IPS-NIHi11 (cell line): ENCODE measurements around the gene PALLD.
"Not testable (repeated sequence)": the region's sequence is repeated elsewhere in the genome, so short reads cannot be mapped to it uniquely, and the experiment has no call there.

Experiments used
- DNase-seq: peaks from one replicate; pipeline ENCODE4 v3.0.0; 2012; ENCODE audit warnings: mixed read lengths, low spot score

PALLD gene

DNA sequence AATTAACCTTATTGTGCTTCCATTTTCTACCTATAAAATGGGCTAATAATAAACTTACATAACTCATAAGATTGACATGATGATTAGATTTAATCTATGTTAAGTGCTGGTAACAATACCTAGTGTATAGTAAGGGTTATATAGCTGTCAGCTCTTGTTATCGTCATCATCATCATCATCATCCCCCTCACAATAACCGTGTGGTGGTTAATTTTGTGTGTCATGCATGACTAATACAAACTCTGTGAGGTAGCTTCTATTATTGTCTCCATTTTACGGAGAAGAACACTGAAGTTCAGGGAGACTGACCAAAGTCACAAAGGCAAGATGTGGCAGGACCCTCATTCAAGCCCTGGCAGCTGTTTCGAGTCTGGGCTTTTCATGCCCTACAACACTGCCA is 211.3 kb downstream of the PALLD start:
- DNase-seq, result no peak

DNA sequence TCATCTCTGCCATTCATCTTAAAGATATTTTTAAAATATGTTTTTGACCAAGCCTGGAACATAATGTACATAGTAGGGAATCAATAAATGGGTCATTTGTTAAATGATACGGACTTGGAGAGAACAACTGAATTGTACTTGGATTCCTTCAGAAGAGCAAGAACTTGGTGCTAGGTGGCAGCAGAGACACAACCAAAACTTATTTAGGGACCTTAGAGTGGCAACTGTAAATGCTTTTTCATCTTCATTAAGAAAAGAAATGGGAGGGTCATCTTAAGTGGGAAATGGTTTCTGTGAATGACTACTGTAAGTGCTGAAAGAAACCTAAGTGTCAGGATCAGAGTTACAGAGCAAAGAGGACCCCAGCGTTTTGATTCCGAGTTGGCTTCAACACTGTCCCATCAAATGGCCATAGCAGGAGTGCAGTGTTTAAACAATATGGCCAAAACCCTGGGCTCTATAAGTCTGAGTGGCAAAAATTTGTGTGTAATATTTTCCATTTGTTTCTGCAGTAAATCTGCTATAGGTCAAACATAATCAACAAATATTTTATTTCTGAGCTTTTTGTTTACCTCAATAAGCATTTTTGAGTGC is 213.6 kb downstream of the PALLD start:
- DNase-seq, result peak; percentile 60

DNA sequence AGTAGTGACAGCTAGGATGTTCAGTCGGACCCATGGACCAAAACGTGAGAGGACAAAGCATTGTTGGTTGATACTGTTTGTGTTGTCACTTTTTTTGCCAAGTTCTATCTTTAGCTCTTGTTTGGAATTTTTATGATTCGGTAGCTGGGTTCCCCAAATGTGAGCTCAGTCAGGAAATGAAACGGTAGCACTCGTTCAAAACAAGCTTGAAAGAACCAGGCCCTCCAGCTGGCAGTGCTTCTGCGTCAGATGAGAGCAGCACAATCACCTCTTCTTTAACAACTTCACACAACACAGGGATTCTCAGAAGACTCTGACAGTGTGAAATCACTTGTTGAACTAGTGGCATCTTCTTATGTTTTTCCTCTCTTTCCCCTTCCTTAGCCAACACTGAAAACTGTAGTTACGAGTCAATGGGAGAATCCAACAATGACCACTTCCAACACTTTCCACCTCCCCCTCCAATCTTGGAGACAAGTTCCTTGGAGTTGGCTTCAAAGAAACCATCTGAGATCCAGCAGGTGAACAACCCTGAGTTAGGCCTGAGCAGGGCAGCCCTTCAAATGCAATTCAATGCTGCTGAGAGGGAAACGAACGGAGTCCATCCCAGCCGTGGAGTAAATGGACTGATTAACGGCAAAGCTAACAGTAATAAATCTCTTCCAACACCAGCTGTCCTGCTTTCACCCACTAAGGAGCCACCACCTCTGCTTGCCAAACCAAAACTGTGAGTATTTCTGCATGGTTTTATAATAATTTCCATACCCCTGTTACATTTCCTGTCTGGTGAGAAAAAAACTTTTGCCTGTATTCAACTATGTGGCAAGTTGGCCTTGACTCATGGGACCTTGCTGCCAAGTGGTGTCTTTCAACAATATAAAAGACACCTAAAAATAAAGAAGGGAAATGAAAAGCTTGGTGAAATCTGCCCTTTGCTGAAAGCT is 214.6 kb downstream of the PALLD start:
- no peak for DNase-seq

DNA sequence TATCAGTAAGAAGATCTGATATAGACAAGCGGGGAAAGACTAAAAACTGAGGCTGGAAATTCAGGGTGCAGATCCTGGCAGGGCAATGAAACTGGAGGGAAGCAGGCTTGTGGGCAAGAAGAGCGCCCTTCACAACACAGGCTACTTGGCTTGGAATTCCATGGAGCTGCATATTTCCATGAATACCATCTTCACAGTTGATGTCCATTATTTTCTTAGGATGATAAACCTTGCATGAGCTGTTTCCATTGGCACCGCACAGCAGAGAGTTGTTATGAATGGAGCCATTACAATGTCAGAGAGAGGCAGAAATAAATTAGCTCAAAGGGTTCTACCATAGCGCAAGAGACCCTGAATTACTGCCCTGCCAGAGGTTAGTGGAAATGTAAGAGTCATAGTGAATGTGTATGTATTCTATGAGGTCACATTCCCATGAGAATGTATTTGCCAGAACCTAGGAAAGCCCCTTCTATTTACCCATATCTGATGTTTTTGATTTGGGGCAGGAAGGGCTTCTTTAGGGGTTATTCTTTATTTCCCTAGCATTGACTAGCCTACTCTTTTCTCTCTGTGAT is 215.6 kb downstream of the PALLD start:
- DNase-seq, result no peak

DNA sequence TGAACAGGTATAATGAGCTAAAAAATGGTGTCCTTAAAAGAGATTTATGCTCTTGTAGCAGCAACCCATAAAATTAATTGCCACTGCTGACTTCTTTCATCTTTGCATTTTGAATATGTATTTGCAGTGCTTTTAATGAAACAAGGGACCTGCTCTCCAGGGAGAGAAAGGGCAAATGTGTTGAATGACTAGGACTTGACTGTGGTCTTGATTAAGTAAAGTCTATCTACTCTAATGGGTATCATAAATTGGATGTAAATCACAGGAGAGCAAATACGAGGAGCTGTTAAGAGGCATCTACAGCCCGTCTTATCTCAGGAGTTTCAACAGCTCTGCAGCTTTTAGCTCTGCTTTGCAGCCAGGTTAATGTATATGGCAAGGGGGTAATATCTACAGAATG is 216.4 kb downstream of the PALLD start:
- no peak for DNase-seq

DNA sequence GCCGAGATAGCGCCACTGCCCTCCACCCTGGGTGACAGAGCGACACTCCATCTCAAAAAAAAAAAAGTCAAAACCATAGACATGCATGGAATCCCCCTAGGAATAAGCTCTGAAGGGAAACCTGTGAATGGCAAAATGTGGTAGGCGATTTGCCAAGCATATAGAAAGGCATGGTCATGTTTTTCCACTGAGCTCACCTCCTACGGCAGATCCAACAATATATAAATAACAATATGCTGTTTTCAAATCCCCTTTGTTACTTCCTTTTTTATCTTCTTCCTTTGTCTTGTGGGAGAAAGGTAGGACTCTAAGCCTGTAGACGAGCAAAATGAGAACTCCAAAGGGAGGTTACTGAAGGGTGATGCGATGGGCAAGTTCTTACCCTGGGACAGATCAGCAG is 219.0 kb downstream of the PALLD start:
- no peak for DNase-seq

DNA sequence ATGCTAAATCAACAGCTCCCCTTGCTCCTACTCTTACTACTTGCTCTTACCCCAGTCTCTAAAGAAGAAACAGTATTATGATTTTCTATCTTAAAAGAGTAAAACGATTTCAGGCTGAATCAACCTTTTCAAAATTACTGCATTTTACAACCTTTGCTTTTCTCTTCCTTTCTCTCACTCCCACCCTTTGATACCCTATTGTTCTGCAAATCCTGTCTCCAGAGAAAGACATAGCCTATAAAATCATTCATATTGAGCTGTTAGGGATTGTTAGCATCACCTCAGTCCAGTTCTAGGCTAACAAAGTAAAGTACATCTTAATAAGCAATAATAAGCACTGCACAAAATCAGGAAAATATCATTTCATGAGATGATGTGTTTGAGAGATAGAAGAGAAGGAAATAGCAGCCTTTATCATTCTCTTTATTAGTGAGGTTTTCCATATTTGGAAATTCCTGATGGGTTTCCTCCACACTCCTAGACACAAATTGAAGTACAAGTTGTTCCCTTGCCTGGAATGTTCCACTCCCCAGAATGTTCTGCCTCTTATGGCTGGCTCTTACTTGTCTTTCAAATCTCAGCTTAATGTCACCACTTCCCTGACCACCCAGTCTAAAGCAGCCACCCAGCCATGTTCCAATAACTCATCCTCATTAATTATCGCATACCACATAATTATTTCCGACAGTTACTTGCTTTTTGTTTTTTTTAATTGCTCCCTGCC is 219.7 kb downstream of the PALLD start:
- DNase-seq, result no peak

DNA sequence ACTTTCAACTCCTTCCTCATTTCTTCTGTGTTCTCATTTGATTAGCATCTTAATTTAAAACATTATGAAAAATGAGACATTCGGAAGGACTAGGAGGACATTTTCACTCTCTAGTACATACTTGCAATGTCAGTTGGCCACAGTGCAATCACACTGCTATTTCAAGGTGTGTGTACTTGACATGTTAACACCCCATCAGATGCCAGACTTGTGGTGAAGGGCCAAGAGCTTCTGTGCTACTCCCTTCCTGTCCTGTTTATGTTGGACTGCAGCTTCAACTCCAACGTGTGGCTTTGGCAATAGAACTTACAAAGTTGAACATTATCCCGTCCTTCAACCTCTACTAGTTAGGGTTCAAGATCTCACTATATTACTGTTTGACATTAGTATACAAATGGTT is 221.0 kb downstream of the PALLD start:
- no peak for DNase-seq

DNA sequence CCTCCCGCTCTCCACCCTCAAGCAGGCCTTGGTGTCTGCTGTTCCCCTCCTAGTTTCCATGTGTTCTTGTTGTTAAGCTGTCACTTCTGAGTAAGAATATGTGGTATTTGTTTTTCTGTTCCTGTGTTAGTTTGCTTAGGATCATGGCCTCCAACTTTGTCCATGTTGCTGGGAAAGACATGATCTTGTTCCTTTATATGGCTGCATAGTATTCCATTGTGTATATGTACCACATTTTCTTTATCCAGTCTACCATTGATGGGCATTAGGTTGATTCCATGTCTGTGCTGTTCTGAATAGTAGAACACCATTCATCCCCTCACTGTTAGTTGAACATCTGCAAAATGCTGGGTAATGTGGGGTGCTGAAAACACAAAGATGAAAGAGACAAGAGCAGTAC is 222.9 kb downstream of the PALLD start:
- no peak for DNase-seq

DNA sequence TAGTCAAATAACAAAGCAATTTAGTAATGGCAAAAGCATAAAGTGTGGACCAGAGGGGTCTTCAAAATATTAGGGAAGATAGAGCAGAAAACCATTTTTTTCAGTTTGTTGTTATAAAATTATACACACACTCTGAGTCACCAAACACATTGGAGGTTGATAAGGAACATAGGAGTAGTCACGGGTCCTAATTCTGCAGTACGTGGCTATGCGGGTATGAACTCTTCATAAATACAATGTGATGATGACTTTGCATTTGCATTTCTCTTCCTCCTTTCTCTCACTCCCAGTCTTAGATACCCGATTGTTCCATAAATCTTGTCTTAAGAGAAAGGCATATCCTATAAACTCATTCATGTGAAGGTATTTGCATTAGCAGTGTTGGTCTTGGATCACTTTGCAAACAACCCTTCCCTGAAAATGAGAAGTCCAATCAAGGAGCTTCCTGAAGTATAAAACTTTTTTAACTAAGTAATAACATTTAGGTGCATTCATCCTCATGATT is 223.6 kb downstream of the PALLD start:
- no peak for DNase-seq

DNA sequence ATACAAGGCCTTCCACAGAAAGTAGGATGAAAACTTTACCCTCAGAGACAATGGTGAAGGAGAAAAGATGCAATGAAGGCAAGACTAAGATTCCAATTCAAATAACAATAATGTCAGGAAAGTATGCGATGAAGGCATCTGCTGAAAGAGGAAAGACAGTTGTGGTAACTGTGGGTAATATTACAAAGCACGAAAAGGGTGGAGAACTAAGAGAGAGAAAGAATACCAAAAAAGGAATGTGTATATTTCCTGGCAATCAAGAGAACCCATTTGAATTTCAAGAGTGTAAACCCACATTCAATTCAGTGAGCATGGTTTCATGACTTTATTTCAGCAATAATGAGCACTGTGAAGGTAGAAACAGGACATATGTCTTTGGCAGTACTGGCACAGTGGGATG is 225.5 kb downstream of the PALLD start:
- DNase-seq, result no peak

DNA sequence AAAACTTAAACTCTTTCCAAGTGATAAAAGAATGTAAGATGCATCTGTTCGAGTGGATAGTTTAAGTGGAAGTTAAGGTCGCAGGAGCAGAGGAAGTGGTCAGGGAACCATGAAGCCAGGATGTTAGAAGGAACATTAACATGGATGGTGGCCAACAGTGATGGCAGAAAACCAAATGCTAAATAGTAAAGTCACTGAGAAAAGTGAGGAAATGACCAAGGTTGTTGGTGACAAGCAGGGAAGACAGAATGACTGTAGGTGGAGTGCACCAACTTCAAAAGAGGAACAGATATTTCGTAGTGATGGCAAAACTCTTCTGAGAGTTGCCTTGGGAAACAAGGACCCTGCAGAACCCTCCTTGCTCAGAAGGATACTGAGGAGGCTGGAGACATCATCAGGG is 226.2 kb downstream of the PALLD start:
- no peak for DNase-seq

DNA sequence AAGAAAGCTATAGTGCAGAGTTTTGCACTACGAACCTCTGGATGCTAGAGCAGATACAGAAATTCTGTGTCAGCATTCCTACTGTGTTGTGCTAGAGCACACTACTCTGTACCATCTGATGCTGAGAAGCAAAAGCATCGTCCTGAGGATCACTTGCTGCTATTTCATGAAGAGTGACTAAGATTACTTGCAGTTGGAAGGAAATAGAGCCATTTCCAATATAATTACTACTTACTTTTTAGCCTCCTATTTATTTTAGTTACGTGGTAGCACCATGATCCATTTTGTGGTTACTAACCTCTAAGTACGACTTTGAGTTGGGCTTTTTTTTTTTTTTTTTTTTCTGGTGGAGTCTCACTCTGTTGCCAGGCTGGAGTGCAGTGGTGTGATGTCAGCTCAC is 226.7 kb downstream of the PALLD start:
- DNase-seq, result no peak

DNA sequence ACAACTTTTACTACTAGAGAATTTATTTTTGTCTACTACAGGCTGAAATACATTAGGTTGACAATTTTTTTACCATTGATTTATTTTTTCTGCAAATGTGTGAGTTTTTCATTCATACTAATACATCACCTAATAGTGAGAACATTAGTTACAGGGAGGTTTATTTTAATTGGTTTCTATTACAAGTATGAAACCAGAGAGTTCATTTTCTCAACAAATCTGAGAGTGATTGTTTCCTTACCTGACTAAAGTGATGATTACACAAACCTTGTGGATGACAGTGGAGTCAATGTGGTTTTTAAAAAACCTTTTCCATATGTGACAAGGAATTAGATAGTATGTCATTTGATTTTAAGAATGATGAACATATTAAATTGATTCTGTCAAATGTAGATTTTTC is 227.4 kb downstream of the PALLD start:
- no peak for DNase-seq

DNA sequence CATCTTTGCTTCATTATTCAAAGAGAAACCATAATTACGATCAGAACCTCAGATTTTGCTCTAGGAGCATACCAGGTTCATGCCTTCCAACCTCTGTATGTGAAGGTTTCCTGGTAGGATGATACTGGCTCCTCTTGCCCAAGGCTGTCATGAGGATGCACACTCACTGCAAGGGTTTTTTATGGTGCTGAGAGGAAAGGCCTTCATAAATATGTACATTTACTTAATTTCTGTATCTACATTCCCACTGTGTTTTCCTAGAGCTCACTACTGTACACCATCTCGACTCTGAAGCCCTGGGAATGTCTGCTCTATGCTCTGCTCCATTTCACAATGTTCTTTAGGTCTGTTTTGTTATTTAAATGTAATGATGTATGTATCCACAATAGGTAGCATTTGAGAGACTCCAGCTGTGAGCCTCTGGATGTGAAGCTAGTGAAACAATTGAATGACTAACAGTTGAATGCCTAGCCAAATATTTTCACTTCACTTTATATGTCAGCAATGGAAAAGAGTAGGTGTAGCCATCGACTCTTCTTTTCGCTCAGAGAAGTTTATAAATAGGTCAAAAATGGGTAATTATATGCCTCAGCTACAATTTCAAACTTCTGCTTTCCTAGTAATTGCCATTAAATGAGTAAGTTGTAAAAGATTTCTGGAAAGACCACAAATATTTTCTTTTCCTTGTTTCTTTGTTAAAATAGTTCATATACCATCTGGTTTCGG is 228.0 kb downstream of the PALLD start:
- DNase-seq, result peak; percentile 50

DNA sequence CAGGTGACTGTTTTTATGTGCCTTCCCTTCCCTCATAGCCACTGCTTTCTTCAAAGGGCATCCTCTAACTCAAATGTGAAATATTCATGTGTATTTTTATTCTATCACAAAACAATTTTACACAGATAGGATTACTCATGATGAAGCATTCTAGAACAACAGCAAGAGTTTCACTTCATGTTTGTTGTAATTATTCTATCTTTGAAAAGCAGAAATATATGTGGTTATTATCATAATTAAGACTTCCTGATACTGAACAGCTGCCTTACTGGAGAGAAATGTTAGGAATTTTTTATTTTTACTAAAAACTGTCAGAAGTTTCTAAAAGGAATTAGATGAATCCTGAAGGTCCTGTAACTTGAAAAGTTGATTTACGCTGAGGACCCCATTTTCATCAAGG is 229.1 kb downstream of the PALLD start:
- no peak for DNase-seq

DNA sequence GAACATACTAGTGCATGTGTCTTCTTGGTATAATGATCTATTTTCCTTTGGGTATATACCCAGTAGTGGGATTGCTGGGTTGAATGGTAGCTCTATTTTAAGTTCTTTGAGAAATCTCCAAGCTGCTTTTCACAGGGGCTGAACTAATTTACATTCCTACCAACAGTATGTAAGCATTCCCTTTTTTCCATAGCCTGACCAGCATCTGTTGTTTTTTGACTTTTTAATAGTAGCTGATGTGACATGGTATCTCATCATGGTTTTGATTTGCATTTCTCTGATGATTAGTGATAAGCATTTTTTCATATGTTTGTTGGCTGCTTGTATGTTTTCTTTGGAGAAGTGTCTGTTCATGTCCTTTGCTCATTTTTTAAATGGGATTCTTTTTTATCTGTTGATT is 230.3 kb downstream of the PALLD start:
- DNase-seq, result not testable (repeated sequence)

DNA sequence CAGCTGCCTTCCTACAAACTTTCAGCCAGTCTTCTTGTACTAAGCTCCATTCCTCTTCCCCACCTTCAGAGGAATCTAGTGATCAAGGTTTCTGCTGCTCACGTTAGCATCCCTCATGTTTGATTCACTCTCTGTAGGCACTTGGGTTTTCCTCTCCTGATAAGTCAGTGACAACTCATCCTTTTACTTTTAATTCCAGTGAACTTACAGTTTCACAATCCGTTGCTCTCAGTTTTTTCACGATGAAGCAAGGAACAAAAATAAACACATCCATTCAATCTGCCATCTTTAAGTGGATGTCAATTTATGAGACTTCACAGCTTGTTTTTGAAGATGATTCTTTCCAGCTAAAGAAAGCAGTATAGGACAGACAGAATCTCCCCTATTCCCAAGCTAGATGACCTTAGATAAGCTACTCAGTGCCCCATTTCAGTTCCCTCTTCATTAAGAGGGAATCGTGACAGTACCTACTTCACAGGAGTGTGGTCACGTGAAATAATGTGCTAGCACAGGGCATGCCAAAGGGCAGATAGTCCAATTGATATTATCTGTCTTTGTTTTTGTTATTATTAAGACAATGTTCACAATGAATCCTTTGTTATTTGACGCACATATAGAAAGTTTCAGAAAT is 234.3 kb downstream of the PALLD start:
- DNase-seq, result no peak

DNA sequence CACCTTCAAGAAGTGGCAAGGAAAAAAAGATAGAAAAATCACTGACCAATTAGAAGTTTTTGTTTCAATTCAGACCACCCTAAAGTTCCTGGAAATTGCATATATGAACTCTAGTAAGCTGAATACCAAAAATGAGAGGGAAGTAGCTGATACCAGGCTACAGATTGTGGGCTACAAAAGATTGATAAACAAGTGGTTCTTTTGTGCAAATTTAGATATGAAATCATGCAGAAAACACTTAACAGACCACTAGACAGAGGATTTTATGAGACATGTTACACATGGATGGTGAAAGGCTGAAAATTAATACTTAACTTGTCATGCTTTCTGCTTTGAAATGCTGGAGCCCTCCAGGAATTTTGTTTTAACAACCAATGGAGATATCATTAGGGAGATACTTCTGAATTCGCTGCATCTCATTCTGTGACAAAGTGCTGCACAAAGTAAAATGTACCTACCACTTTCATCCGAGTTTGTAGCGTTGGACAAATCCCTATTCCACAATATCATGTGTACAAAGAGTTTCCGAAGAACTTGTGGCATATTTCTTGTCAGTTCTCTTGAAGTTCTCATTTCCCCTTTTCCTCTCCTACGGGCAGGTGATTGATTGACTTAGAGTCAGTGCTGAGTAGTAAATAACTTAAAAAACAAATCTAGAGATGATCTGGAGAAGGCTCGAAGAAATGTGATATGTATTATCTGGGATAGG is 235.0 kb downstream of the PALLD start:
- DNase-seq, result no peak

DNA sequence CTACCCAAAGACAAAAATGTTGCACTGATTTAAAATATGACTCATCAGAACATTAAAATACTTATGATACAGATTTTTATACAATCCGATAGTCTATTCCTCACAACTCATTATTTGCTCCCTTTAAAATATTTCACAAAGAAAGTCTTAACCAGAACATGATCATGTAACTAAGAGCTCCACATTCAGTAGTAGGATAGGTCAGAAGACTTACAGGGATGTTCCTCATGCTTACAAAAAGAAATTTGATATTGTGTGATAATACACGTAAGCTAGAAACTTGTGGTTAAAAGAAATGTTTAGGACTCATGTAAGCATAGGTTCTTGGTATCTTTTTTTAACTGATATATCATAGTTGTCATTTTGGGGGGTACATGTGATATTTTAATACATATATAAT is 235.9 kb downstream of the PALLD start:
- no peak for DNase-seq
